Eye (tissue), 1 donor: ENCODE data around the gene IPPK.
"Not testable (repeated sequence)": the region's sequence is repeated elsewhere in the genome, so short reads cannot be mapped to it uniquely, and the experiment has no call there.

Experiments
- DNase-seq: peaks from one replicate; pipeline ENCODE4 v3.0.0-alpha.2; 2015

The IPPK gene

GRCh38 chr9:92592537-92592936 is 77.4 kb downstream of the IPPK start:
- no peak for DNase-seq

DNA sequence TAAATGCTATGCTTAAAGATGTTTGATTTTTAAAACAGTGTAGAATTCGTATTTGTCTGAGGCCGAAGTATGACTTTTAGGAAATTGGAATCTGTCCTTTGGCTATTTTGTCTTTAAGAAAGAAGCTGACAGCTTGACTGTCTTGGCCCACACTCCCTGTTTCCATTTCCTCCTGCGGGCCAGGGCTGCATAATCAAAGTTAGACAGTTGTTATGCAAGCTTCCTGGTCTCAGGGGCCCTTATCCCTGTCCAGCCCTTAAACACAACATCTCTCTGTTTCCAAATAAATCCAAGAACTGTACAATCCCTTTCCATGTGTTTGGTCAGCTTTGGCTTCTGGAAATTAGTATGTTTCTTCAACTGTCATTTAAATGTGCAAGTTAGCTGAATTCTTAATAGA is 79.6 kb downstream of the IPPK start:
- peak; percentile 60 for DNase-seq

DNA sequence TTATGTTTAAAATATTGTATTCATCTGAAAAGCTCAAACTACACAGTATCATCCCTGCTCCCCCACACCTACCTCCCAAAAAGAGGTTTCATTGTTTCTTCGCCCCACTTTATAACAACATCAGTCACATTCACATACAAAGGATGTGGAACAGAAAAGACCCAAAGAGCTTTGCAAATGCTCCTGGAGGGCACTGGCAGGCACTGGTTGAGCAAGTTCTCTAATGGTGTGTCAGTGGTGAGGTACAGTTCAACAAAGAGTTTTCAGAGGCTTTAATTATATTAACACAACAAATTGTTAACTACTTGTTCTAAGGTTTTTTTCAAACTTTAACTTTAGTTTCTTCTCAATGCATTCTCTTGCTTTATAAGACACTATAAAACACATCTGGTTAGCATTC is 80.0 kb downstream of the IPPK start:
- no peak for DNase-seq

DNA sequence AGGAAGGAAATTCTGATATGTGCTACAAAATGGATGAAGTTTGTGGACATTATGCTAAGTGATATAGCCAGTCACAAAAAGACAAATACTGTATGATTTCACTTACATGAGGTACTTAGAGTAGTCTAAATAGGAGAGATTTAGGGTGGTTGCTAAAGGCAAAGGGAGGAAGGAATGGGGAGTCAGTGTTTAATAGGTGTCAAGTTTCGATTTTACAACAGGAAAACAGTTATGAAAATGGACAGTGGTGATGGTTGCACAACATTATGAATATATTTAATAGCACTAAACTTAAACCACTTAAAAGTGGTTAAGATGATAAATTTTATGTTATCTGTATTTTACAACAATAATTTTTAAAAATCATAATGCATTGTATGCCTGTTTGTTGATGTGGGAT is 93.8 kb downstream of the IPPK start:
- no peak for DNase-seq

DNA sequence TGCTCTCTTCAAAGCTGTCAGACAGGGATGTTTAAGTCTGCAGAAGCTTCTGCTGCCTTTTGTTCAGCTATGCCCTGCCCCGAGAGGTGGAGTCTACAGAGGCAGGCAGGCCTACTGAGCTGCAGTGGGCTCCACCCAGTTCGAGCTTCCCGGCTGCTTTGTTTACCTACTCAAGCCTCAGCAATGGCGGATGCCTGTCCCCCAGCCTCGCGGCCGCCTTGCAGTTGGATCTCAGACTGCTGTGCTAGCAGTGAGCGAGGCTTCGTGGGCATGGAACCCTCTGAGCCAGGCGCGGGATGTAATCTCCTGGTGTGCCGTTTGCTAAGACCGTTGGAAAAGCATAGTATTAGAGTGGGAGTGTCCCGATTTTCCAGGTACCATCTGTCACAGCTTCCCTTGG is 96.3 kb downstream of the IPPK start:
- not testable (repeated sequence) for DNase-seq

- not testable (repeated sequence) for DNase-seq
Observed at GRCh38 chr9:92571871-92572270, 98.1 kb downstream of the IPPK start.

DNA sequence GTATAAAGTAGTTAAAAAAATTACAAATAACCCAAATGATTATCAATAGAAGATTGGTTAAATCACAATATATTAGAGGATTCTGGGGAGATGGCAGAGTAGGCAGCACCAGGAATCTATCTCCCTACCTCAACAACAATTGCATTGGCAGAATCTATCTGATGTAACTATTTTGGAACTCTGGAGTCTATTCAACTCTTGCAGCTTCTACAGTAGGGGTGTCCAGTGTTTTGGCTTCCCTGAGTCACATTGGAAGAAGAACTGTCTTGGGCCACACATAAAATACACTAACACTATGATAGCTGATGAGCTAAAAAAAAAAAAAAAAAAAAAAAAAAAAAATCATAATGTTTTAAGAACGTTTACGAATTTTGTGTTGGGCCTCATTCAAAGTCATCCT is 104.9 kb downstream of the IPPK start:
- no peak for DNase-seq

- no peak for DNase-seq
Observed at GRCh38 chr9:92564504-92564903, 105.4 kb downstream of the IPPK start.
